ENCODE results near the gene GSDME. TPM values are rescaled to one million over a fixed set of nuclear protein-coding genes. Genes with fewer than 3 reads are reported as not detected.

Gene GSDME
- total and polyA plus RNA-seq, 4 donors, result 3.2 to 4.0 (median 3.7) TPM

DNA sequence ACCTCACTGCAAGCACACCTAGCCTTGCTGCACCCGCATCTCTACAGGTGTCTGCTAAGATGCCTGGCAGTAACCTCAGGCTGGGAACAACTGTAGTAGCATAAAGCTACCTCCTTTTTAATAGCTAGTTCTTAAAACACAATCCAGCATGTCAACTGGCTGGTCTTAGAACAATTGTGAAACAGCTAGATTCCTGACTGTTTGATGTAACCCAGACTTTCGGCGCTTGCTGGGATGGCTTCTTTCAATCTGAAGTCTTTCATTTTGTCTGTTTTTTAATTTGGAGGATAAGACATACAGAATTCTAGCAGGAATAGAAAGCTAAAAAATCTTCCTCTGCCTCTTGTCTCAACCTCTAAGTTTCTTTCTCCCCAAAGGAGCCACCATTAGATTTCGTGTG, 59.8 kb downstream of the GSDME start:
- H3K4me1 ChIP-seq (ENCODE audit: control insufficient read depth in 4 of 4, insufficient read depth in 4 of 4, low read length in 3 of 4), result peaks cover 0 to 5% (median 0%) of the 10 kb centered on the region in 4 donors
- DNase-seq (ENCODE audit: low spot score), result no peak
- no peaks in the 10 kb centered on the region for H3K36me3 ChIP-seq (ENCODE audit: control insufficient read depth in 4 of 4, insufficient read depth in 3 of 4, low read depth in 1 of 4, low read length in 3 of 4)
- TF ChIP-seq TAF1 (conservative IDR thresholded peaks at IDR 0.05) (no peak), RXRA (IDR thresholded peaks at IDR 0.05) (no peak)
- TF ChIP-seq, protein P1, sequence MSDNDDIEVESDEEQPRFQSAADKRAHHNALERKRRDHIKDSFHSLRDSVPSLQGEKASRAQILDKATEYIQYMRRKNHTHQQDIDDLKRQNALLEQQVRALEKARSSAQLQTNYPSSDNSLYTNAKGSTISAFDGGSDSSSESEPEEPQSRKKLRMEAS (IDR thresholded peaks at IDR 0.05), result no peak
- no peaks in the 10 kb centered on the region for H3K9me3 ChIP-seq (ENCODE audit: control insufficient read depth in 4 of 4, low read length in 3 of 4)
- 95% methylated on average over 4 of the region's 4 CpGs for WGBS
- H3K9ac ChIP-seq (ENCODE audit: low read depth in 1 of 2, low read length in 2 of 2), result no peak overlapping the region
- H3K27me3 ChIP-seq (ENCODE audit: control insufficient read depth in 4 of 4, insufficient read depth in 4 of 4, low read length in 3 of 4), result no peaks in the 10 kb centered on the region
- H3K27ac ChIP-seq (ENCODE audit: low read depth in 1 of 2, low read length in 2 of 2), result no peak overlapping the region
- H3K4me3 ChIP-seq (ENCODE audit: low read depth in 1 of 3, low read length in 3 of 3), result no peak overlapping the region

DNA sequence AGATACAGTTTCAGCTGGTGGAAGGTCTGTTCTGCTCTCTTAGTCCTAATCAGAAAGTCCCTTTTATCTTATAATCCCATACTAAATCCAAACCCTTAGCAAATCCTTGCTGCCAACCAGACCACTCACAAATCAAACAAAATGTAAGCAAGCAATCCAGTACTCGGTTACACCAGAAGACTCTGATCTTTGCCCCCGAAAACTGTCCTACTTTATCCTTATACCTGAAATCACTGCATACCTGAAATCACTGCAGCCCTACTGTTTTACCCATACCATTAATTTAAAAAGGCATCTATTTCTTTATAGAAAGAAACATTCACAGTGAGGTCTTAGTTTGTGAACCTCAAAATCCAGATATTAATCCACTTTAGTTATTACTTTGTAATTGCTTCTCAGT, 64.7 kb downstream of the GSDME start:
- no peak for TF ChIP-seq TAF1 (conservative IDR thresholded peaks at IDR 0.05)
- peak; percentile 17 to 35 for TF ChIP-seq HNF4A (conservative IDR thresholded peaks at IDR 0.05)
- TF ChIP-seq, protein P2, sequence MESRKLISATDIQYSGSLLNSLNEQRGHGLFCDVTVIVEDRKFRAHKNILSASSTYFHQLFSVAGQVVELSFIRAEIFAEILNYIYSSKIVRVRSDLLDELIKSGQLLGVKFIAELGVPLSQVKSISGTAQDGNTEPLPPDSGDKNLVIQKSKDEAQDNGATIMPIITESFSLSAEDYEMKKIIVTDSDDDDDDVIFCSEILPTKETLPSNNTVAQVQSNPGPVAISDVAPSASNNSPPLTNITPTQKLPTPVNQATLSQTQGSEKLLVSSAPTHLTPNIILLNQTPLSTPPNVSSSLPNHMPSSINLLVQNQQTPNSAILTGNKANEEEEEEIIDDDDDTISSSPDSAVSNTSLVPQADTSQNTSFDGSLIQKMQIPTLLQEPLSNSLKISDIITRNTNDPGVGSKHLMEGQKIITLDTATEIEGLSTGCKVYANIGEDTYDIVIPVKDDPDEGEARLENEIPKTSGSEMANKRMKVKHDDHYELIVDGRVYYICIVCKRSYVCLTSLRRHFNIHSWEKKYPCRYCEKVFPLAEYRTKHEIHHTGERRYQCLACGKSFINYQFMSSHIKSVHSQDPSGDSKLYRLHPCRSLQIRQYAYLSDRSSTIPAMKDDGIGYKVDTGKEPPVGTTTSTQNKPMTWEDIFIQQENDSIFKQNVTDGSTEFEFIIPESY (IDR thresholded peaks at IDR 0.05), result no peak
- TF ChIP-seq, protein P3, sequence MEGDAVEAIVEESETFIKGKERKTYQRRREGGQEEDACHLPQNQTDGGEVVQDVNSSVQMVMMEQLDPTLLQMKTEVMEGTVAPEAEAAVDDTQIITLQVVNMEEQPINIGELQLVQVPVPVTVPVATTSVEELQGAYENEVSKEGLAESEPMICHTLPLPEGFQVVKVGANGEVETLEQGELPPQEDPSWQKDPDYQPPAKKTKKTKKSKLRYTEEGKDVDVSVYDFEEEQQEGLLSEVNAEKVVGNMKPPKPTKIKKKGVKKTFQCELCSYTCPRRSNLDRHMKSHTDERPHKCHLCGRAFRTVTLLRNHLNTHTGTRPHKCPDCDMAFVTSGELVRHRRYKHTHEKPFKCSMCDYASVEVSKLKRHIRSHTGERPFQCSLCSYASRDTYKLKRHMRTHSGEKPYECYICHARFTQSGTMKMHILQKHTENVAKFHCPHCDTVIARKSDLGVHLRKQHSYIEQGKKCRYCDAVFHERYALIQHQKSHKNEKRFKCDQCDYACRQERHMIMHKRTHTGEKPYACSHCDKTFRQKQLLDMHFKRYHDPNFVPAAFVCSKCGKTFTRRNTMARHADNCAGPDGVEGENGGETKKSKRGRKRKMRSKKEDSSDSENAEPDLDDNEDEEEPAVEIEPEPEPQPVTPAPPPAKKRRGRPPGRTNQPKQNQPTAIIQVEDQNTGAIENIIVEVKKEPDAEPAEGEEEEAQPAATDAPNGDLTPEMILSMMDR (IDR thresholded peaks at IDR 0.05; ENCODE audit: low read depth, low read length, missing input control), result no peak
- H3K9ac ChIP-seq (ENCODE audit: low read depth in 1 of 2, low read length in 2 of 2), result no peak overlapping the region
- peaks cover 0 to 9% (median 0%) of the 10 kb centered on the region in 4 donors for H3K4me1 ChIP-seq (ENCODE audit: control insufficient read depth in 4 of 4, insufficient read depth in 4 of 4, low read length in 3 of 4)
- no peak overlapping the region for H3K27ac ChIP-seq (ENCODE audit: low read depth in 1 of 2, low read length in 2 of 2)
- WGBS, result 51% methylated on average over 2 of the region's 2 CpGs
- DNase-seq (ENCODE audit: low spot score), result no peak
- no peaks in the 10 kb centered on the region for H3K9me3 ChIP-seq (ENCODE audit: control insufficient read depth in 4 of 4, low read length in 3 of 4)
- no peaks in the 10 kb centered on the region for H3K36me3 ChIP-seq (ENCODE audit: control insufficient read depth in 4 of 4, insufficient read depth in 3 of 4, low read depth in 1 of 4, low read length in 3 of 4)
- H3K27me3 ChIP-seq (ENCODE audit: control insufficient read depth in 4 of 4, insufficient read depth in 4 of 4, low read length in 3 of 4), result no peaks in the 10 kb centered on the region
- no peak overlapping the region for H3K4me3 ChIP-seq (ENCODE audit: low read depth in 1 of 3, low read length in 3 of 3)

DNA sequence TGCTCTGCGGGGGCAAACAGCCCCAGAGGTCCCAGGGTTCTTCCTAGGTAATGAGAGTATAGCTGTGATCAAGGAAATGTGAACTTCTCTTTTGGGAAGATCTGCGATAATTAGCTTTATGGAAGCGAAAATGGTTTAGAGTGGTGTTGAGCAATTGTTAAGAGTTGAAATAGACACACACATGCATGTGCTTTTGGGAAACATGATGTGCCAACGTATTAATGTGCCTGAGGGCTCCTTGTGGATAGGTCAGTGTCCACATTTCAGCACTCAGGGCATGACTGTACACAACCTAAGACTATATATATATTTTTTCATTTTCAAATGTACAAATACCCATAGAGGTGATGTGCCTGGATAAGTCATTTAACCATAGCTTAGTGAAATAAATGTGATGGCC, 67.0 kb downstream of the GSDME start:
- 89% methylated on average over 4 of the region's 4 CpGs for WGBS
- Histone ChIP-seq H3K27me3 (ENCODE audit: control insufficient read depth in 4 of 4, insufficient read depth in 4 of 4, low read length in 3 of 4) (no peaks in the 10 kb centered on the region), H3K4me1 (ENCODE audit: control insufficient read depth in 4 of 4, insufficient read depth in 4 of 4, low read length in 3 of 4) (peaks cover 0 to 9% (median 0%) of the 10 kb centered on the region in 4 donors), H3K9ac (ENCODE audit: low read depth in 1 of 2, low read length in 2 of 2) (no peak overlapping the region), H3K36me3 (ENCODE audit: control insufficient read depth in 4 of 4, insufficient read depth in 3 of 4, low read depth in 1 of 4, low read length in 3 of 4) (no peaks in the 10 kb centered on the region), H3K9me3 (ENCODE audit: control insufficient read depth in 4 of 4, low read length in 3 of 4) (no peaks in the 10 kb centered on the region), H3K4me3 (ENCODE audit: low read depth in 1 of 3, low read length in 3 of 3) (no peak overlapping the region), H3K27ac (ENCODE audit: low read depth in 1 of 2, low read length in 2 of 2) (no peak overlapping the region)
- TF ChIP-seq FOXA1 (IDR thresholded peaks at IDR 0.05), result no peak
- TF ChIP-seq GABPA (IDR thresholded peaks at IDR 0.05 in 1 of 2, conservative IDR thresholded peaks at IDR 0.05 in 1 of 2), result no peak
- TF ChIP-seq RXRA (IDR thresholded peaks at IDR 0.05), result no peak
- TF ChIP-seq, protein P3 (IDR thresholded peaks at IDR 0.05; ENCODE audit: low read depth, low read length, missing input control), result no peak
- no peak for DNase-seq (ENCODE audit: low spot score)

Measured in liver (tissue), 9 donors.